HEK293T (cell line): Measurements from ENCODE around the gene DKK2.

Experiments
- CTCF ChIA-PET: fragments of 350-600 bp; formaldehyde crosslinking; extraction: SDS; loops from one replicate; lab custom pipeline; 2021; ENCODE audit warnings: antibody characterized with exemption, inconsistent platforms; lab: Yijun Ruan, JAX
- POLR2A ChIA-PET: fragments of 350-600 bp; formaldehyde crosslinking; extraction: SDS; loops from one replicate; lab custom pipeline; 2020; ENCODE audit warnings: antibody characterized with exemption, inconsistent platforms; lab: Yijun Ruan, JAX
- DNase-seq: peaks from one replicate; pipeline ENCODE4 v3.0.0; 2012; ENCODE audit warnings: mixed read lengths; ENCODE audit errors: extremely low spot score
- ARNT ChIP-seq: fragments of 450-650 bp; IDR thresholded peaks from 2 replicates; pipeline ENCODE4 v1.6.1; 2017; ENCODE audit warnings: mild to moderate bottlenecking
- BHLHE40 ChIP-seq: fragments of 450-650 bp; IDR thresholded peaks from 2 replicates; pipeline ENCODE4 v1.6.1; 2016; ENCODE audit warnings: mild to moderate bottlenecking, moderate library complexity, borderline replicate concordance
- ELF4 ChIP-seq: fragments of 450-650 bp; IDR thresholded peaks from 2 replicates; pipeline ENCODE4 v1.6.1; 2017; ENCODE audit warnings: antibody characterized with exemption
- FOXA1 ChIP-seq: fragments of 450-650 bp; IDR thresholded peaks from 2 replicates; pipeline ENCODE4 v1.6.1; 2016; ENCODE audit warnings: mild to moderate bottlenecking
- FOXK2 ChIP-seq: fragments of 450-650 bp; IDR thresholded peaks from 2 replicates; pipeline ENCODE4 v1.6.1; 2016; ENCODE audit warnings: mild to moderate bottlenecking
- FOXM1 ChIP-seq: fragments of 450-650 bp; IDR thresholded peaks from 2 replicates; pipeline ENCODE4 v1.6.1; 2017; ENCODE audit warnings: mild to moderate bottlenecking, borderline replicate concordance
- HDGF ChIP-seq: fragments of 450-650 bp; IDR thresholded peaks from 2 replicates; pipeline ENCODE4 v1.6.1; 2017; ENCODE audit warnings: antibody characterized with exemption, borderline replicate concordance
- L3MBTL2 ChIP-seq: fragments of 450-650 bp; conservative IDR thresholded peaks from 2 replicates; pipeline ENCODE4 v1.6.1; 2016; ENCODE audit warnings: mild to moderate bottlenecking
- NFRKB ChIP-seq: fragments of 450-650 bp; IDR thresholded peaks from 2 replicates; pipeline ENCODE4 v1.6.1; 2016; ENCODE audit warnings: mild to moderate bottlenecking, moderate library complexity
- SP1 ChIP-seq: fragments of 450-650 bp; IDR thresholded peaks from 2 replicates; pipeline ENCODE4 v1.6.1; 2017
- SUZ12 ChIP-seq: fragments of 450-650 bp; IDR thresholded peaks from 2 replicates; pipeline ENCODE4 v1.6.1; 2016; ENCODE audit warnings: mild to moderate bottlenecking
- TF ChIP-seq, protein P1 (sequence below): fragments of 450-650 bp; IDR thresholded peaks from 2 replicates; pipeline ENCODE4 v1.6.1; 2016

Gene DKK2

GRCh38 chr4:106875340-106875739 is 160.8 kb downstream of the DKK2 start:
- ChIA-PET CTCF (no interaction called here), POLR2A (no interaction called here)
- DNase-seq, result no peak
- TF ChIP-seq ELF4, result no peak
- TF ChIP-seq L3MBTL2, result no peak
- TF ChIP-seq FOXK2, result no peak
- no peak for TF ChIP-seq SP1
- no peak for TF ChIP-seq FOXA1
- no peak for TF ChIP-seq NFRKB
- TF ChIP-seq, protein P1, sequence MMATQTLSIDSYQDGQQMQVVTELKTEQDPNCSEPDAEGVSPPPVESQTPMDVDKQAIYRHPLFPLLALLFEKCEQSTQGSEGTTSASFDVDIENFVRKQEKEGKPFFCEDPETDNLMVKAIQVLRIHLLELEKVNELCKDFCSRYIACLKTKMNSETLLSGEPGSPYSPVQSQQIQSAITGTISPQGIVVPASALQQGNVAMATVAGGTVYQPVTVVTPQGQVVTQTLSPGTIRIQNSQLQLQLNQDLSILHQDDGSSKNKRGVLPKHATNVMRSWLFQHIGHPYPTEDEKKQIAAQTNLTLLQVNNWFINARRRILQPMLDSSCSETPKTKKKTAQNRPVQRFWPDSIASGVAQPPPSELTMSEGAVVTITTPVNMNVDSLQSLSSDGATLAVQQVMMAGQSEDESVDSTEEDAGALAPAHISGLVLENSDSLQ, result no peak
- TF ChIP-seq SUZ12, result no peak
- TF ChIP-seq ARNT, result no peak
- TF ChIP-seq BHLHE40, result no peak
- no peak for TF ChIP-seq HDGF
- TF ChIP-seq FOXM1, result no peak
